Activated naive CD4-positive, alpha-beta T cell treated with anti-CD3 and anti-CD28 coated beads, Interleukin-2, amount 50 U/mL, for 72 hours (primary cell): ENCODE measurements around the gene SIDT1. TPM values are rescaled to one million over a fixed set of nuclear protein-coding genes. Genes with fewer than 3 reads are reported as not detected.
A peak's percentile ranks its signal among the peaks of the same experiment; 100 is the strongest.
"Not testable (repeated sequence)": the region's sequence is repeated elsewhere in the genome, so short reads cannot be mapped to it uniquely, and the experiment has no call there.

Experiments used
- ATAC-seq, 2 donors: fragments of 150-1000 bp; cut with Tn5 transposase; 2 replicates each; pipeline ENCODE4 v1.10.0; 2021; ENCODE audit warnings: mild to moderate bottlenecking in 2 of 2, moderate library complexity in 2 of 2
- DNase-seq, 2 donors: peaks; one replicate each; pipeline ENCODE4 v3.0.0; 2021 to 2022; ENCODE audit warnings: low spot score in 2 of 2
- H3K27ac Mint-ChIP-seq, 2 donors: one replicate each; pipeline ENCODE4 v1.8.0; 2022; ENCODE audit warnings: mild to moderate bottlenecking in 2 of 2, mixed read lengths in 2 of 2
- H3K36me3 Mint-ChIP-seq, 2 donors: one replicate each; pipeline ENCODE4 v1.8.0; 2022; ENCODE audit warnings: mixed read lengths in 2 of 2
- H3K9me3 Mint-ChIP-seq, 2 donors: one replicate each; pipeline ENCODE4 v1.8.0; 2022; ENCODE audit warnings: mixed read lengths in 2 of 2
- total RNA-seq, 2 donors: library from RNA; stranded (reverse); gene quantifications; one replicate each; pipeline ENCODE4 v1.2.3, GENCODE V29; 2022

SIDT1 gene
- total RNA-seq, 2 donors from 2014 or later: 12.1 to 44.7 TPM

DNA sequence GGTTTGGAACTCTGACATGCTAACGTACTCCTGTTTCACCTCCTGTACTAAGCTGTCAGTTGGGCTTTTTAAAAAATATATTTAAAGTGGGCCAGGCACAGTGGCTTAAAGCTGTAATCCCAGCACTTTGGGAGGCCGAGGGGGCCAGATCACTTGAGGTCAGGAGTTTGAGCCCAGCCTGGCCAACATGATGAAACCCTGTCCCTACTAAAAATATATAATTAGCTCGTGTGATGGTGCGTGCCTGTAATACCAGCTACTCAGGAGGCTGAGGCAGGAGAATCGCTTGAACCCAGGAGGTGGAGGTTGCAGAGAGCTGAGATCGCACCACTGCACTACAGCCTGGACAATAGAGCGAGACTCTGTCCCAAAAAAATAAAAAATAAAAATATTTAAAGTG, 103.7 kb downstream of the SIDT1 start:
- not testable (repeated sequence) for H3K36me3 Mint-ChIP-seq, H3K9me3 Mint-ChIP-seq, DNase-seq, ATAC-seq, H3K27ac Mint-ChIP-seq

DNA sequence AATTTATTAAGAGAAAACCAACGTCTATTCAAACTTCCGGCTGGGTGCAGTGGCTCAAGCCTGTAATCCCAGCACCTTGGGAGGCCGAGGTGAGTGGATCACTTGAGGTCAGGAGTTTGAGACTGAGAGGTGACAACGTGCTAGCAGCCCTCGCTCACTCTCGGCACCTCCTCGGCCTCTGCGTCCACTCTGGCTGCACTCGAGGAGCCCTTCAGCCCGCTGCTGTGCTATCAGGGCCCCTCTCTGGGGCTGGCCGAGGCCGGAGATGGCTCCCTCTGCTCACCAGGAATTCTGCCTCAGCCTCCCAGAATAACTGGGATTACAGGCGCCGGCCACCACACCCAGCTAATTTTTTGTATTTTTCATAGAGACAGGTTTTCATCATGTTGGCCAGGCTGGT, 105.4 kb downstream of the SIDT1 start:
- no peak overlapping the region for H3K27ac Mint-ChIP-seq
- no peak for DNase-seq
- no peaks in the 10 kb centered on the region for H3K36me3 Mint-ChIP-seq
- no peak for ATAC-seq
- no peaks in the 10 kb centered on the region for H3K9me3 Mint-ChIP-seq

- Mint-ChIP-seq H3K36me3 (no peaks in the 10 kb centered on the region), H3K27ac (no peak overlapping the region), H3K9me3 (peaks cover 0 to 2% of the 10 kb centered on the region in 2 donors)
These were observed 106.6 kb downstream of the SIDT1 start for GRCh38 chr3:113638910-113639309.

GRCh38 chr3:113643583-113643982, 111.2 kb downstream of the SIDT1 start:
- ATAC-seq (no peak), DNase-seq (no peak)
- Mint-ChIP-seq H3K36me3 (peaks cover 12 to 24% of the 10 kb centered on the region in 2 donors), H3K27ac (no peak overlapping the region), H3K9me3 (peaks cover 15 to 29% of the 10 kb centered on the region in 2 donors)

More at GRCh38 chr3:113638910-113639309, 106.6 kb downstream of the SIDT1 start:
- DNase-seq (no peak), ATAC-seq (no peak)

GRCh38 chr3:113648524-113648923, 116.2 kb downstream of the SIDT1 start:
- DNase-seq: no peak
- Mint-ChIP-seq H3K9me3 (peaks cover 15 to 29% of the 10 kb centered on the region in 2 donors), H3K27ac (no peak overlapping the region), H3K36me3 (peaks cover 12 to 24% of the 10 kb centered on the region in 2 donors)
- ATAC-seq: no peak

DNA sequence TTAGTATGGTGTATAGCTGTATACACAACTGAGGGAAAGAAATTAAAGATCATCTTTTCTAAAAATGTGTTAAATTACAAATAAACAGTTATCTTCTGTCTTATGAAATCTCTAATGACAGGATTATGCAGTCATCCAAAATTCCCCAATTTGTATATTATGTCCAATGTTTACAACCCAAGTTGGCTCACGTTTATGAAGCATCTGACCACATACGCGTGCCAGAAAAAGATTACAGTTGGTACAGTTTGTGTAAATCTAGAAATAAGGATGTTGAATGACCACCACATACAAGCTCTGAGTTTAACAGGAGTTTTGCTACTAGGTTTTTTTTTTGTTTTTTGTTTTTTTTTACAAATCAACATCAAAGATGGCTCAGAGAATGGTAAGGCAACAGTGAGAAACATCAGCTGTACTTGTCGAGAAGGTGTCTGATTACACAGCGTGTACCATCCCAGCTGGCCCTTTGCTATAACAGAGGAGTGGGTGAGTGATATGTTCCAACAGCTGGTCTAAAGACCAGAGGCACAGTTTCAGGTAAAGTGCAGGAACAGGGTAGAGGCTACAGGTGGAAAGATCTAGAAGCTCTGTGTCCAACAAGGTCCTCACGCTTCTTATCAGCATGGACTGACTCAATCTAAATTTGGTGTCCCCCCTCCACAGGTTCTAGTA, 117.0 kb downstream of the SIDT1 start:
- H3K9me3 Mint-ChIP-seq: peaks cover 11 to 22% of the 10 kb centered on the region in 2 donors
- no peak overlapping the region for H3K27ac Mint-ChIP-seq
- peaks cover 12 to 20% of the 10 kb centered on the region in 2 donors for H3K36me3 Mint-ChIP-seq
- ATAC-seq (no peak), DNase-seq (no peak)

GRCh38 chr3:113654310-113654709, 122.0 kb downstream of the SIDT1 start:
- H3K36me3 Mint-ChIP-seq: peaks cover 24% of the 10 kb centered on the region in 2 donors
- DNase-seq (no peak), ATAC-seq (no peak)
- H3K27ac Mint-ChIP-seq: no peak overlapping the region
- peaks cover 8 to 9% of the 10 kb centered on the region in 2 donors for H3K9me3 Mint-ChIP-seq

DNA sequence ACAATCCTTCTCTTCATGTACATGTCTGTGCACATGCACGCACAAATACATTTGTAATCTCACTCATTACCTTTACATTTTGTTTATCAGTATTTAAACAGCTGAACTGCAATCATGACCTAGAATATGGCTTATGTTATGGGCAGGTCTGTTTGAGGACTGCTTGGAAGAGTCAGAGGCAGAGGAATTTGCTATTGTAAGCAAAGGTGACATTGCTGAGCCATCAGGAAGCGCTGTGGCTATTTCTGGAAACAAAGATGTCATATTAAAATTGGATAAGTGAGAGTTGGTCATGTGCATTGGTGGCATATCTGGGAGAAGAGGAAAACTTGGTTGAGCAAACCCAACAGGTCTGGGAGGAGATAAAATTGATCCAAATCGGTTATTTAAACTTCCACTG, 122.5 kb downstream of the SIDT1 start:
- Mint-ChIP-seq H3K36me3 (peaks cover 29 to 30% of the 10 kb centered on the region in 2 donors), H3K27ac (no peak overlapping the region), H3K9me3 (peaks cover 8 to 9% of the 10 kb centered on the region in 2 donors)
- no peak for DNase-seq
- ATAC-seq: no peak

DNA sequence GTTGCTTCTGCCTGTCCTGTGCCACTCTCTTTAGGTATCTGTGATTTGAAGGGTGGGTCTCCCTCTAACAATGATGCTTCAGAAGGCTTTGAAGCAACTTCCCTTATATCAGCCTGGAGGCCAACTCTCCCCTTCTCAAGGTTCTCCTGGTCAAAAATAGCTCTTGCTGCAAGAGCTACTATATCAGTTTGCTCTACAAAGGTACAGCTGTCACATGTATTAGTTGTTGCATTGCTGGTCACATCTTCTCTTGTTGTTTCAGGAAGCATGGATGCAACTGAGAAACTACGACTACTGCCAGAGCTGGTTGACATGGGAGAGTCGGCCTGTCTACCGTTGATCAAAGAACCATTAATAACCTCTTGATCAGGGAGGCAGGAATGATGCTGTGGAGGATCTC, 125.8 kb downstream of the SIDT1 start:
- H3K27ac Mint-ChIP-seq: no peak overlapping the region
- DNase-seq (no peak), ATAC-seq (no peak)
- peaks cover 8 to 12% of the 10 kb centered on the region in 2 donors for H3K9me3 Mint-ChIP-seq
- H3K36me3 Mint-ChIP-seq: peaks cover 40 to 41% of the 10 kb centered on the region in 2 donors

- ATAC-seq (no peak), DNase-seq (no peak)
- Mint-ChIP-seq H3K9me3 (peaks cover 8 to 12% of the 10 kb centered on the region in 2 donors), H3K27ac (no peak overlapping the region), H3K36me3 (peaks cover 40 to 41% of the 10 kb centered on the region in 2 donors)
These were observed 126.8 kb downstream of the SIDT1 start for GRCh38 chr3:113659101-113659541.

DNA sequence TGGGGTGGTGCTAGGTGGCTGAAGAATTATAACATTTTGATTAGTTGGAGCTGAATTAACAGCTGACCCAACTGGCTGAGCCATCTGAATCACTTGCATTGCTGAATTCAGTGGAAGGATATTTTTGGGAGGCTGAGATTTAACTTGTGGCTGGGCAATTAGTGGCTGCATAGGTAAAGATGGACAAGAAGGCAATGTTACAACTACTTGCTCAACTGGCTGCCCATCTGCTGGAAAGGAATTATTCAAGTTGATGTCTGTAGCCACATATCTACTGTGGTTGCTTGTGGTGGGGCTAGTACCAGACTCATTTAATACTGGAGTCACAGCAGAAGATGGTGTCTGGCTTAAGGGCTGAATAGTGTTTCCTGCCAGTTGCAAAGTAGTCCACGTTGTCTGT, 127.6 kb downstream of the SIDT1 start:
- ATAC-seq: no peak
- H3K27ac Mint-ChIP-seq: no peak overlapping the region
- H3K36me3 Mint-ChIP-seq: peaks cover 40 to 45% of the 10 kb centered on the region in 2 donors
- DNase-seq: no peak
- peaks cover 8 to 12% of the 10 kb centered on the region in 2 donors for H3K9me3 Mint-ChIP-seq

- H3K9me3 Mint-ChIP-seq: peaks cover 8 to 12% of the 10 kb centered on the region in 2 donors
- ATAC-seq (no peak), DNase-seq (no peak)
- no peak overlapping the region for H3K27ac Mint-ChIP-seq
- peaks cover 40 to 47% of the 10 kb centered on the region in 2 donors for H3K36me3 Mint-ChIP-seq
These were observed 128.1 kb downstream of the SIDT1 start for GRCh38 chr3:113660458-113660857.

DNA sequence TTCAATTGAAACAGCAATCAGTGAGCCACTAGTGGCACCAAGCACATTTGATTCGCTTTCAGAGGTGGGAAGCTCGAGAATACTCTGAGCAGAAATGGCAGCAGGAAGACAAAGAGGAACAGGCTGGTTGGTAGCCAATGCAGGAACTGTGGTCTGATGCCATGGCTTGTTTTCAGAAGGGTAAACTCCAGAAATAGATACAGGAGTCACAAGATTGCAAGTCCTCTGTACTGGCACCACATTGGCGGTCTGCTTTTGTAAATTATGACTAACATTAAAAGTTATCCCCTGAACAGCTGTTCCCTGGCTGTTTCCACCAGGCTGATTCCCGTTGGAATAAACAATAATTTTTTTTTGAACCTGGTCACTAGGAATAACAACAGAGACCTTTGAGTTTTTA, 128.5 kb downstream of the SIDT1 start:
- H3K27ac Mint-ChIP-seq: no peak overlapping the region
- H3K36me3 Mint-ChIP-seq: peaks cover 40 to 47% of the 10 kb centered on the region in 2 donors
- H3K9me3 Mint-ChIP-seq: peaks cover 8 to 12% of the 10 kb centered on the region in 2 donors
- DNase-seq: no peak
- no peak for ATAC-seq

GRCh38 chr3:113662824-113663223, 130.5 kb downstream of the SIDT1 start:
- ATAC-seq (no peak), DNase-seq (no peak)
- peak overlapping the region in 1 of 2 donors; percentile 3 for H3K27ac Mint-ChIP-seq
- H3K9me3 Mint-ChIP-seq: peaks cover 0 to 4% of the 10 kb centered on the region in 2 donors
- H3K36me3 Mint-ChIP-seq: peaks cover 28 to 33% of the 10 kb centered on the region in 2 donors

GRCh38 chr3:113663324-113663750, 131.0 kb downstream of the SIDT1 start:
- Mint-ChIP-seq H3K27ac (peak overlapping the region in 1 of 2 donors; percentile 3), H3K9me3 (peaks cover 0 to 4% of the 10 kb centered on the region in 2 donors), H3K36me3 (peaks cover 23 to 28% of the 10 kb centered on the region in 2 donors)
- ATAC-seq (no peak), DNase-seq (no peak)

DNA sequence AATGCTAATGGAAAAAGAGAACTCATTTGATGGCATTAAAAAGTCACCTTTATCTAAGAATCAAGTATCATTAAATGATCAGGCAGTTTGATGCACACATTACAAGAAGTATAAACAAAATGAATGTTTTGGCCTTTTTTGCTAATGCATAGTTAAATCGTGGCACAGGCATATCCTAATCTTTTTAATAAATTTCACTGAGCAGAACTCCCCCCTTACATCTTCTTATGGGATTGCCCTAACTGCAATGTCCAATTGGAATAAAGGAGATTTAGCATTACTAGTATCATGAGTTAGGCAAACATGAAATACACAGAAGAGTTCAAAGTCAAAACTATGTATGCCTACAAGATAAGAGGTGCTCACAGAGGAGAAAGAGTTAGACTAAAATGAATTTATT, 131.4 kb downstream of the SIDT1 start:
- DNase-seq (no peak), ATAC-seq (no peak)
- Mint-ChIP-seq H3K9me3 (peaks cover 0 to 4% of the 10 kb centered on the region in 2 donors), H3K36me3 (peaks cover 20 to 26% of the 10 kb centered on the region in 2 donors), H3K27ac (peak overlapping the region in 1 of 2 donors; percentile 3)

DNA sequence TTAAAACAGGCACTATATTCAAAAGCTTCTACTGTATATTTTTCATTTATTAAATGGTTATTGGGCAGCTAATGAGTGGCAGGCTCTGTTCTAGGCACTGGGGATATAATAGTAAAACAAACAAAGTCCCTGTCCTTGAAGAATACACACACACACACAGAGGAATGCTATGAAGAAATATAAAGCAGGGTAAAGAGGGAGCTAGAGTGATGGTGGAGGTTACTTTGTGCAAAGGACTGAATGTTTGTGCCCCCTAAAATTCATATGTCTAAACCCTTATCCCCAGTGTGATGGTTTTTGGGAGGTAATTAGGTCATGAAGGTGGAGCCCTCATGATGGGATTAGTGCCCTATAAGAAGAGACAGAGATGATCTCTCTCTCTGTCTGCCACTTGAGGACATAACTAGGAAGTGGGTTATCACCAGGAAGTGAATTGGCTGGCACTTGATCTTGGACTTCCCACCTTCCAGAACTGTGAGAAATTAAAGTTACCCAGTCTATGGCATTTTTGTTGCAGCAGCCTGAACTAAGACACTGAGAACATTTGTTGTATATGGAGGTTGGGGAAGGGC, 132.3 kb downstream of the SIDT1 start:
- peaks cover 0 to 4% of the 10 kb centered on the region in 2 donors for H3K9me3 Mint-ChIP-seq
- DNase-seq: no peak
- peaks cover 14 to 20% of the 10 kb centered on the region in 2 donors for H3K36me3 Mint-ChIP-seq
- H3K27ac Mint-ChIP-seq: peak overlapping the region in 1 of 2 donors; percentile 40
- ATAC-seq: no peak
